ENCODE measurements around the gene ETFRF1.

ETFRF1 gene, protein sequence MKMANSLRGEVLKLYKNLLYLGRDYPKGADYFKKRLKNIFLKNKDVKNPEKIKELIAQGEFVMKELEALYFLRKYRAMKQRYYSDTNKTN

DNA sequence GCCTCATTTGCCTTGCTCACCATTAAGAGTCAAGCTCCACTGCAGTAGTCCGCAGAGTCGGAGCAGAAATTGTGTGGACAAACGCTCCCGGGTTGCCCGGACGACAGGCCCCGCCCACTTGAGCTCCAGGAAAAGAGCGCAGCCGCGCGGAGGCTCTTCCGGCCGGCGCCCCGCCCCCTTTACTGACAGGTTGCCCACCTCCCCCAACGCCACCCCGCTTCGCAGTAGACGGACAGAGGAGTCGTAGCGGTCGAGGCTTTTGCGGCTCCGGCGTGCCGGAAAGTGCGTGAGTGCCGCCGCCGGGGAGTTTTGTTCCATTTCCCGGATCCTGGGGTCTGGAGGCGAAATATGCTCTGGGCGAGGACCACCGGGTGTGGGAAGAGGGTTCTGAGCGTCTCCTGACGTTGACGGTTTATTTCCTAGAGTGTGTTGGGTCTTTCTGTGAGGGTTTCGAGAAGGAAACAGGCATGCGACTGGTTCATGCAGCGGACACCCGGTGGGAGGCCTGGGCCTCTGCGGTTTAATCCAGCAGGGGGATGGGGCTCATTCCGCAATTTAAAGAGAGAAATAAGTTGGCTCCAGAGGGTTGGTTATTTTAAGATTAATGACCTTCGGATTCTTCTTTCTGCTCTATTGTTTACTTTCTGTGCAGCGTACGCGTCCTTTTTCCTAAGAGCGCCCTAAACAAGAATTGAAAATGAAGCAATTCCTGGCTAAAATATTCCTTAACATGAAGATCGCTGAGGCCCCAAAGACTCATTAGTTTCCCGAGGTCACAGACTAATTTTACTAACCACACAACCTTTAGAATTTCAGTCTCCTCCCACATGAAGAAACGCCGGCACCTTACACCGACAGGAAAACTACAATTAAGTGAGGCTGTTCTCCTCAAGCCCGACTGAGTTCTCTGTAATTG lies at the start of gene ETFRF1, which contains the start of gene DNAI7:
Gene ETFRF1, plus strand, starts transcription at position 182 of the 916 bp plus-strand sequence. CDS start 8,720 bp downstream, outside the sequence.
Gene DNAI7, minus strand, starts transcription at position 105 of the 916 bp plus-strand sequence. Its CDS starts 82 bp downstream, at position 23.
- DNase-seq: peak; percentile 92

DNA sequence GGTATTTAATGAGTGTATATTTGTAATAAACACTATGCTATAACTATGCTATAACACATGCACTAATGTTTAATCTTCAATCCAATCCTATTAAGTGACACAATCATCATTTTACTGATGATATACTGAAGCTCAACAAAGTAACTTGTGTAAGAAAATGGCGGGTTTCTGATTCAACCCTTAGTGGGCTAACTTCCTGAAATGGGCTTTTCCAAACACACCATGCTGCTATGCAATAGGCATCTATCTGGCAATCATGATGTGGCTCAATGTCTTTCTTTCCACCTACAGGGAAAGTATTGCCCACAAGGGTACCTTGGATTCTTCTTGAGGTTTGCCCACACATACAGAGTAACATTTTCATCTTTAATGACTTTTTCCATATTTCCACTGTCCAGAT lies 48.4 kb upstream of the ETFRF1 start:
- DNase-seq: no peak

DNA sequence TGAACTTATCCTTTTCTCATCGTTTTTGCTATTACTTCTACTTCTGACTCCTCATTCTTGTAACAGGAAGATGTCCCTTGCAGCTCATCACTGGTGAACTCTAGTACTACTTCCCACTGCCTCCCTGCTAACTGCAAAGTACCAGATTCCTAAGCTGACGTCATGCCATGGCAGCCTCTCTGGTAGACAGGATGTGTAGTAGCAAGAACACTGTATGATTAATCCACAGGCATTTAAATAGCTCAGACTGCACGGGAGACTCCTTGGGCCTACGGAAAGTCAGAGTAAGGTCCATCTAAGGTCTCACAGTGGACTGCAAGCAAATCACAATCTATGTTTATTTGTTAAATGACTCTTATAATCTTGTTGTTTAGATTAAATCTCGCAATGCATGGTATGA lies 43.6 kb upstream of the ETFRF1 start:
- DNase-seq: peak; percentile 96

DNA sequence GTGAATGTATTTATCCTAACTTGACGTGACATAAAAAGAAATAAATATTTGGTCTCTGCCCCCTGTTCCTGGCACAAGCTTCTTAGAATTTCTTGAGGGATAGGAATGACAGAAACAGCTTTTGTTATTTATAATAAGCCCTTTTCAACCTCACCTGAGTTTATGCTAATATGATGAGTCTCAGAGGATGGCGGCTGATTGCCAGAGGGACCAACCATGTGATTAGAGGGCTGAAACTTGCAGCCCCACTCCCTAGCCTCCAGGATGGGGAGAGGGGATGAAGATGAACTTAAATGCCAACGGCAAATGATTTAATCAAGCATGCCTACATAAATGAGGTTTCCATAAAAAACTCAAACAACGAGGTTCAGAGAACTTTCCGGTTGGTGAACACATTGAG lies 43.0 kb upstream of the ETFRF1 start:
- no peak for DNase-seq

DNA sequence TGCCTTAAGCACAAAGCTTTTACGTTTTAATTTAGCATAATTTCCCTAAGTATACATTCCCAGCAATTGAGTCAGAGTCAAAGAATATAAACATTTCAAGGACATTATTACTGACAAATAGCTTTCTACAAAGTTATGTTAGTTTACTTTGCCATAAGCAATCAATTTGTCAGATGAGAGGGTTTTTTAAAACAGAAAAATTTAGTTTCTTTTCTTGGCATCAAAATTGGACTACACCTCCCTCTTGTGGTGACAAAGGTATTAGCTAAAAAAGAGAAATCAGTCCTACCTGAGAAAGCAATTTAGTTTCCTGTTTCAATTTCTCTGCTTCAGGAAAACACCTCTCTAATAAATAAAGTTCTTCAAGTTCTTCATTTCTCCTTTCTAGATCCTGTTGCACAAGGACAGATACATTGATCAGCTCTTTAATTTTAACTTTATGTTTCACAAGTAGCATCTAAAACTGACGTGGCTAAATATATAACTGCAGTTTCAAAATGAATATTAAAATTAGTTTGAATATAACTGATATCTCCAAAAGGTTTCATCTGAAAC lies 39.9 kb upstream of the ETFRF1 start:
- DNase-seq: peak; percentile 41

DNA sequence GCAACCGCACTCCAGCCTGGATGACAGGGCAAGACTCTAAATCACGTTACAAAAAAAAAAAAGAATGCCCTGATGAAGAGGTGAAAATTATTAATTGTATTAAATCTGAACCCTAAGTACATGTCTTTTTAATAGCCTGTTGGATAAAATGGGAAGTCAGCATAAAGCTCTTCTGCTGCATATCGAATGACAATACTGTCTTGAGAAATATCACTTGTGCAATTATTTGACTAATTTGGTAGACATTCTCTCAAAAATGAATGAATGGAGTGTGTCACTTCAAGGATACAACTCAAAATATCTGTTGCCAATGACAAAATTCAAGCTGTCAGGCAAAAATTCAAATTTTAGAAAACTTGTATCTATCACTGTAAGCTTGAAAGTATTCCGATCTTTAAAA lies 39.0 kb upstream of the ETFRF1 start:
- no peak for DNase-seq

DNA sequence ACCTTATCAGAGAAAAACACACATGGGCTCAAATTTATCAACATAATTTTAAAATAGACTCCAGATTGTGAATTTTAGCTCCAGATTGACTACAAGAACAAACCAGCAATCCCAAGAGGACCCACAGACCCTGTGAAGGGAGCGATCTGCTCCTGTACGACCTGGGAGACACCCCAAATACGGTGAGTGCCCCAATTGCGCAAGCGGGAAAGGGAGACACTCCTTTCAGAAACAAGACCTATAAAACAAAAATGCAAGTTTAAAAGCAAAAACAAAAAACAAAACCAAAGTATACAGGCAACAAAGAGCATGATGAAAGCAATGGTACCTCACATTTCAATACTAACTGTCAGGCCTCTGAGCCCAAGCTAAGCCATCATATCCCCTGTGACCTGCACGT lies 32.2 kb upstream of the ETFRF1 start:
- no peak for DNase-seq

DNA sequence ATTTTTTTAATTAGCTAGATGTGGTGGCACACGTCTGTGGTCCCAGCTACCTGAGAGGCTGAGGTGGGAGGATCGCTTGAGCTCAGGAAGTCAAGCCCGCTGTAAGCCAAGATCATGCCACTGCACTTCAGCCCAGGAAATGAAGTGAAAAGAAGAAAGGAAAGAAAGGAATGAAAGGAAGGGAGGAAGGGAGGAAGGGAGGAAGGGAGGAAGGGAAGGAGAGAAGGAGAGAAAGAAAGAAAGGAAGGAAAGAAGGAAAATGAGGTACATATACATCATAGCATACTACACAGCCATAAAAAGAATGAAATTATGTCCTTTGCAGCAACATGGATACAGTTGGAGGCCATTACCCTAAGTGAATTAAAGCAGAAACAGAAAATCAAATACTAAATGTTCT lies 12.3 kb upstream of the ETFRF1 start:
- DNase-seq: no peak

DNA sequence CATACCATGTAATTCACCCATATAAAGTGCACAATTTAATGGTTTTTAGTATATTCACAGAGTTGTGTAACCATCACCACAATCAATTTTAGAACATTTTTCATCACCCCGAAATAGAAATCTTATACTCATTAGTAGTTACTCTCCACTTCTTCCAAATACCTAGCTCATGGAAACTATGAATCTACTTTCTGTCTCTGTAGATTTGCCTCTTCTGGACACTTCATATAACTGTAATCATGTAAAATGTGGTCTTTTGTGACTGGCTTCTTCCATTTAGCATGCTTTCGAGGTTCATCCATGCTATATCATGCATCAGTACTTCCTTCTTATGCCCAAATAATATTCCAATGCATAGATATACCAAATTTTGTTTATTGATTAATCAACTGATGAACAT lies 10.9 kb upstream of the ETFRF1 start:
- no peak for DNase-seq

DNA sequence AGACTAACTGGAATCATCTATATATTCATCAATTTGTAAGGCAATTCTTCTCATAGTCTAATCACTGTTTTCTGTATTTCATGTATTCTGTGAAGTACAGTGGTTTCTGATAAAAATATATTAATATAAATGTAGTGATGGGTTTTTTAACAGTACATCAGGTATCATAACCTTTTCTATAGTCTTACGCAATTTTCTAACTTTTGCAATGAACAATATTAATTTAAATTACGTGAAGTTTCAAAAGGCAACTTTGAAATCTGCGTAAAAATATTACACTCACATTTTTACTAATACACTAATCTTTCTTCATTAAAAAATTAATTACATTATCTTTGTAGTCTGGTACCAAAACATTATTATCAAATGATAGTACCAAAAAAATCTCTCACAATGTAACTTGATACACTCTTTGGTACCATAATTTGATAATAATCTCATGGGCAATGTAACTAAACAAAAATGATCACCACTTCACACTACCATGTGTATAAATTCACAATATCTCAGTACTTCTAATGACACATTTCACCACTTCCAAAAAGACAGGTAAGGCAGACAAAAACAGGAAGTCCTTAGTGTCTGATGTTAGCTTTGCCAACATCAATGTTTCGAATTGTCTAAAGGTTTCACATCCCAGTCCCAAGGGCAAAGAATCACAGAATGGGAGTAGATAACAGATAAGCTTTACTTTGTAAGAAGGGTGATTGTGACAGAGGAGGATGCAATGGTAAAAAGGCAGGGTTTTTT lies 8.8 kb upstream of the ETFRF1 start:
- DNase-seq: no peak

DNA sequence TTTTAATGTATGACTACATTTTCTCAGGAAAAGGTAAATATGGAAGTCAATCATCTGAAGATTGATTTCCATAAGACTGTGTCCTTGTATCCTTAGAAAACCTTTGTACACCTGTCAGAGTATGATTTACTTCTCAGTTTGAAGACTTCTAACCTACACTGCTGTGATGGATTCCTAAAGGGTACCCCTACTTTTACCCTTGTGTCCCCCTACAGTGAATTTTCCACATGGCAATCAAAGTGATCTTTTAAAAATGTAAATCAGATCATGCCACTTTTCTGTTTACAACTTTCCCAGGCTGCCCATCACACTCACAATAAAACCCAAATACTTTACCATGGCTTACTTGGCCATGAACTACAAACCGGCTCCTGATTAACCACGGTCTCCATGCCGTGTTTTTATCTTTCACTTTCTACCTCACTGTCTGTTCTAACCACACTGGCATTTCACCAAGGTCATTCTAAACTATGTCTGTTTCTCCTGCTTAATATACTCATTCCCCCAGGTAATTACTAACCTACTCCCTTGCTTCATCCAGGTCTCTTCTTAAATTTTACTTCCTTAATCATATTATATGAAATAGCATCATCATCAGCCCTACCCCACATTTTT lies 8.1 kb upstream of the ETFRF1 start:
- DNase-seq: peak; percentile 51

DNA sequence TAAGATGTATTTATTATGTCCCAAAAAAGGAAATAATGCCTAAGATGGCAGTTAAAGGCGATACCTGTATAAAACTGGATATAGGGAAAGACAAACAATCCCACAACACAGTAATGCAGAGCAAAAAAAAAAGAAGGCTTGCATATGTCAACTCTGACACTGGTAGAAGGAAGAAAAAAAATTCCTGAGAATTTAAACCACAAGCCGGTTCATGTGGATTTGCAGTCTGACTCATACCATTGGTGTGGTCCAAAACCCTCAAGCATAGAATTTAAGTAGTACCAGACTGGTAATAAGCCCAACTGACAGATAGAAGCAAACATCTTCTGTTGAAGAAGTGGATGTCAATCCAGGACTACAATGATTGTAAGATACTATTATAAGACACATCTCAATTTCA lies 7.3 kb upstream of the ETFRF1 start:
- DNase-seq: peak; percentile 96

DNA sequence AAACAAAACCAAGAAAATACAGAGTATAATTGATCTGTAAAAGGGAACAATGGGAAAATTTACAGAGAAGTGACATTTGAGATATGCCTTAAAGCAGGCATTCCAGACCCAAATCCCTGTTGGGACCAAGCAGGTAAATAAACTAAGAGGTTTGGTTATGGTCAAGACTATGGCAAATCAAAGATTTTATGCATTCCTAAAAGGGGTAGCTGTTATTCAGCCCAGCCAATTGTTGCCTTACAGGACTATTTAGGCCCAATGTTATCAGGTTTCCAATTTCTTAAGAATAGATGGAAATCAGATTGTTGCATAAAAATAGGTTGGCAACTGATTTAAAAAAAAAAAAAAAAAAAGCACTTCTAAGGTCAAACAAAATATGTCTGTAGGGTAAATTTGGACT lies 5.4 kb upstream of the ETFRF1 start:
- DNase-seq: no peak

DNA sequence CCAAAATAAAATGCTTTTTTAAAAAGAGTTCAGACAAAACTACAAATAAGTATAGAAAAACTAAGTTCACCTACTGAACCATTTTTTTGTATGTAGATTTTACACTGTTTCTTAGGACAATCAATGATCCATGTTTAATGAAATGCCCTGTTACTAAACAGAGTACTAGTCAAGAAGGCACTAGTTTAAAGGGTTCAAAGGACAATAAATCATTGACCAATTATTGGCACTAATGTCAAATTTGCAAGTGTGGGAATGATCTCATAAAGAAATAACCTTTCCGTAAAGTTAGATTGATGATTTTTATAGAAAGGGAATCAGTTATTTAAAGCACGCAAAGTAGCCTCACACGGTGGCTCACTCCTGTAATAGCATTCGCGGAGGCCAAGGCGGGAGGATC lies 4.2 kb upstream of the ETFRF1 start:
- DNase-seq: no peak

DNA sequence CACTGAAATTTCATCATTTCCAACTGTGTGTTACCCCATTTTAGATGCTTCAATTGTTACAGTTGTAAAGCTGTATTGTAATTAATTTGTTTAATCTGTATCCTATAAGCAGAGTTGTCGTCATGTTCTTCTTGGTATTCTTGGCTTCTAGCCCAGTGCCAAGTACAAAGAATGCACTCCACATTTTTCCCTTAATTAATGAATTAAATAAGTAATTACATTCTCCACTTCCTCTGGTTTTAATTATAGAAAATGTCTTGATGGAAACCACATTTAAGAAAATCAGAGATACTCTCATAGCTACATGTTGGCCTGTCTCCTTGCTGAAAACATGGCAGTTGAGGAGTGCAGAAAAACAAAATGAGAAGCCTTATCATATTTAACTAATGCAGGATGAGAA lies 823 bp upstream of the ETFRF1 start:
- DNase-seq: peak; percentile 51

DNA sequence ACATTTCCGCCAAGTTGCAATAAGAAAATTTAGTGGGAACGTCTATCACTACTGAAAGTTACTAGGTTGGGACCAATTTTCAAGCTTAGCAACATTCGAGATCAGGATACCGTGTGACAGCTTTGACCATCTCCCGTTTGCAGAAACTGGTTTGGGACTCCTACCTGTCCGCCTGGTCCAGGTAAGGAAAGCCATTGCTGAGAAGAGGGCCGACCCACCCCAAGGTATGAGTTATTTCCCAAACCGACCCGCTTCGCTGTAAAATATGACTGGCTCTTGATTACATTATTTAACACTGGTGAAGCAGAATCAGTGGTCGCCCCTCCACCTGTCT lies 348 bp upstream of the ETFRF1 start:
- DNase-seq: no peak

DNA sequence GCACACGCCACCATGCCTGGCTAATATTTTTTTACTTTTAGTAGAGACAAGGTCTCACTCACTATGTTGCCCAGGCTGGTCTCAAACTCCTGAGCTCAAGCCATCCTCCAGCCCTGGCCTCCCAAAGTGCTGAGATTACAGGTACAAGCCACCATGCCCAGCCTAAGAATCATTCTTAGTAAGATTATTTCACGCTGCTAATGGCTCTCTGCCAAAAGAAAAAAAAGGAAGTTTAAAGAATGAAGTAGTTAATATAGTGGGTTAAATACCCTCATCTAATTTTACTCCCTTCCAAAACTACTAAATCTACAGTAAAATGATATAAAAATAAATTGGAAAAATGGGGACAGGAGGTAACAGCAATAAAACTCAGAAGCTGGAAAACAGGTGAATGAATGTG lies 2.6 kb downstream of the ETFRF1 start:
- DNase-seq: no peak

DNA sequence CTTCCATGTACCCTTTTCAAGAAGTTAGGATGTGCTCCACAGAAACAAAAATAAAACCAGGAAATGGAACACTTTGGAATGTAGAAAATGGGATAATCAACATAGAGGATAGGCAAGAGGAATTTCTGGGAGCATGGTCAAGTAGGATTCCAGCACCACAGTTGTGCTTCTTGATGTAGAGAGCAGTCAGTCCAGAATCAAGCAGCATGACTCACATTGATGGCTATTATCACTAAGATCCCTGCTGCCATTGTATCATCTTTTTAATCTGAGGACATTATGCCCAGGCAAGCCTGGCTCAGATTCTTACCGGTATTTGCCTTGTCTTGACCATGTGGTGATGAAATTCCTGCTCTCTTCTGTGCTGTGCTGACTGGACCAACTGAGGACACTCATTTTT lies 5.7 kb downstream of the ETFRF1 start:
- DNase-seq: peak; percentile 80

DNA sequence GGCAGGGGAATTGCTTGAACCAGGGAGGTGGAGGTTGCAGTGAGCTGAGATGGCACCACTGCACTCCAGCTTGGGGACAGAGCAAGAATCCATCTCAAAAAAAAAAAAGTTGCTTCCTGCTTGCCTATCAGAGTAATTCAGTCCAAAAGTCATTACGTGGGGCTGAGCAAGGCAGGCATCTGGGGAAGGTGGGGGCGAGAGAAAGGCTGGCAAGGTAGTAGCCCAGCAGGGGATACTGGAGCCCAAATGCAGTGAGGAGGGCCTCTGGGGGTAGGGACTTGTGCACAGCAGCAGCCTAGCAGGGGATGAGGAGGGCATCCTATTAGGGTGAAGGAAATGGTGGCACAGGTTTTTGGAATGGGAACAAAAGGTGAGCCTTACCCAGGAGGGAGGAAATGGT lies 7.1 kb downstream of the ETFRF1 start:
- DNase-seq: no peak

DNA sequence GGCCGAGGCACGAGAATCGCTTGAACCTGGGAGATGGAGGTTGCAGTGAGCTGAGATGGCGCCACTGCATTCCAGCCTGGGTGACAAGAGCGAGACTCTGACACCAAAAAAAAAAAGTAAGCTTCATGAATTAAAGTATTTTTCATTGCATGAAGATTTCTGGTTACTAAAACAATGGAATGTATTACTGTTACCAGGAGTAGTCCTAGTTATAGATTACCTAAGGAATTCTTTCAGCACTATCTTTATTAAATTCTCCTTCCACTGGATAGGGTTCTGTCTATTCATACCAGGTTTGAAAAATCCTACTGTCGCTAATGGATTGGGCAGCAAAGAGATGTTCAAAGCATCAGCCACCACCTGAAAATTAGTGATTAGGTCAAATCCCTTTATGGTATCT lies 12.4 kb downstream of the ETFRF1 start:
- no peak for DNase-seq

DNA sequence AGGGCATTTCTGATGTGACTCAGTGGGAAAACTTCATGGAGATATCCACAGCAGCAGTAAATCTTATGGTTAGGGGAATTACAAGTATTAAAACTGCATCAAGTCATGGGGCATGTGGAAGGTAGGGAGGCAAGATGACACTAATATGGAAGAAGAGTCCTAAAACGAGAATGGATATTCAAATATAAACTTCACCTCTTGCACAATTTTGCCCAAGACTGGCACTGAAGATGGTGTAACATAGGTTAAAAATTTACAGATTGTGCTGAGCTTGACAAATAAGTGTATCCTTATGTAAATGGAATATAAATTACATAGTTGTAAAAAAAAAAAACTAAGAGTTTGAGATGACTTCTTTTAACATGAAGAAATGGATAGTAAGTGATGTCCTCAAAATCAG lies 12.8 kb downstream of the ETFRF1 start:
- no peak for DNase-seq

DNA sequence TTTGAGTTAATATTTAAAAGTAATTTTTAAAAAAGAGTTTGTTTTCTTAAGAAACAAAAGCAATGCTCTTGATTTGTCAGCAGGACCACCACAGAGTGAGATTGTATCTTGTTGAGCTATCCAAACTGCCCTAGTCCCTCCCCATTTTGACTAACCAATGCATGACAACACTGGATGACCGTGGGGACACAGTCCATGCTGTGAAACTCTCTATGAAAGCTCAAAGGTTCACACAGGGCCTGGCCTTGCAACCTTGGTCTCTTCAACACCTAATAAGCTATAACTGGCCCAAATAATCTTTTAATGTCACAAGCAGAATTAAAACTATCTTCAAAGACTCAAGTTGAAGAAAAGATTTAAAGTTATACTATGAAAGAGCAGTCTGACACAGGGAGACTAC lies 13.5 kb downstream of the ETFRF1 start:
- DNase-seq: no peak

DNA sequence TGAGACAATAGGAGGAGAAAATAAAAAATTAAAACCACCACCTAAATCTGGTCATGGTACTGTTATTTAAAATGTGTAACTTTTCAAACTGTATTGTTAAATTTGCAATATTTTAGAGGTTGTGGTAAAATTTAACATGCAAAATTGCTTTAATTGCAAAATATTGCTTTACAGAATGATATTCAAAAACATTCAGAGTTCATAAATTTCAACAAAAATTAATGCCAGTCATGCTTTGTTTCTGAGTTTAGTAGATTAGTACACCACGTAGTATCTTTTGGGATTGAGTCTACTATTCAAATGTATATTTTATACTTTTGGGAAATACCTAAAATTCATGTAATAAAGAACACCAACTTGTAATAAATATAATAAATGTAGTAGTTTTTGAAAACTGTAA lies 18.3 kb downstream of the ETFRF1 start:
- no peak for DNase-seq
